GM23338 (cell line): ENCODE data around the gene RDH5. TPM values are rescaled to one million over a fixed set of nuclear protein-coding genes. Genes with fewer than 3 reads are reported as not detected.

ENCODE experiments used
- ATAC-seq: fragments of 200-7000 bp; cut with Tn5 transposase; 3 replicates; pipeline ENCODE4 v1.9.1; 2020
- DNase-seq: peaks from one replicate; pipeline ENCODE4 v3.0.0-alpha.2; 2015; ENCODE audit warnings: low spot score
- H2AFZ ChIP-seq: fragments of 200-600 bp; sonication (generic); 2 replicates; pipeline ENCODE4 v1.8.0; 2016; ENCODE audit warnings: antibody characterized with exemption, mild to moderate bottlenecking, moderate library complexity
- H3F3A ChIP-seq: fragments of 200-600 bp; sonication (generic); replicated peaks from 2 replicates; pipeline ENCODE4 v1.8.0; 2017; ENCODE audit warnings: antibody characterized with exemption, mixed run types, low read depth
- H3K27ac ChIP-seq: fragments of 200-600 bp; sonication (generic); 2 replicates; pipeline ENCODE4 v1.6.1; 2016; ENCODE audit warnings: low read depth
- H3K27me3 ChIP-seq: fragments of 200-600 bp; sonication (generic); 2 replicates; pipeline ENCODE4 v1.8.0; 2016; ENCODE audit warnings: mild to moderate bottlenecking, mixed run types, moderate library complexity; ENCODE audit not compliant: insufficient read depth
- H3K36me3 ChIP-seq: fragments of 200-600 bp; sonication (generic); 2 replicates; pipeline ENCODE4 v1.8.0; 2016; ENCODE audit warnings: mild to moderate bottlenecking; ENCODE audit not compliant: insufficient read depth
- H3K4me1 ChIP-seq: fragments of 200-600 bp; sonication (generic); 2 replicates; pipeline ENCODE4 v1.8.0; 2016; ENCODE audit warnings: mild to moderate bottlenecking, moderate library complexity; ENCODE audit not compliant: insufficient read depth
- H3K4me2 ChIP-seq: fragments of 200-600 bp; sonication (generic); 2 replicates; pipeline ENCODE4 v1.7.1; 2017; ENCODE audit warnings: mixed run types
- H3K4me3 ChIP-seq: fragments of 200-600 bp; sonication (generic); 2 replicates; pipeline ENCODE4 v1.6.1; 2016; ENCODE audit warnings: mixed run types
- H3K79me2 ChIP-seq: fragments of 200-600 bp; sonication (generic); replicated peaks from 2 replicates; pipeline ENCODE4 v1.8.0; 2017; ENCODE audit warnings: mild to moderate bottlenecking; ENCODE audit not compliant: insufficient read depth
- H3K9me2 ChIP-seq: fragments of 200-600 bp; sonication (generic); 2 replicates; pipeline ENCODE4 v1.8.0; 2017; ENCODE audit not compliant: insufficient read depth
- H4K20me1 ChIP-seq: fragments of 200-600 bp; sonication (generic); replicated peaks from 2 replicates; pipeline ENCODE4 v1.8.0; 2017; ENCODE audit warnings: mild to moderate bottlenecking; ENCODE audit not compliant: insufficient read depth
- H3K27ac Mint-ChIP-seq: 2 replicates; pipeline ENCODE4 v1.8.0; 2020; ENCODE audit warnings: inconsistent platforms, mild to moderate bottlenecking, moderate library complexity, mixed read lengths
- H3K27me3 Mint-ChIP-seq: 3 replicates; pipeline ENCODE4 v1.8.0; 2022; ENCODE audit warnings: low read depth, mild to moderate bottlenecking, moderate library complexity, mixed read lengths, inconsistent platforms; ENCODE audit not compliant: insufficient read depth, poor library complexity
- H3K36me3 Mint-ChIP-seq: 3 replicates; pipeline ENCODE4 v1.8.0; 2021; ENCODE audit warnings: low read depth, mild to moderate bottlenecking, inconsistent platforms, moderate library complexity, mixed read lengths
- H3K4me1 Mint-ChIP-seq: 3 replicates; pipeline ENCODE4 v1.8.0; 2020; ENCODE audit warnings: mild to moderate bottlenecking, inconsistent platforms, mixed read lengths
- H3K4me3 Mint-ChIP-seq: 3 replicates; pipeline ENCODE4 v1.8.0; 2021; ENCODE audit warnings: moderate library complexity, mild to moderate bottlenecking, inconsistent platforms, mixed read lengths
- H3K9me3 Mint-ChIP-seq: 3 replicates; pipeline ENCODE4 v1.8.0; 2020; ENCODE audit warnings: moderate library complexity, mild to moderate bottlenecking, inconsistent platforms, mixed read lengths
- CREB1 ChIP-seq: fragments of 250-450 bp; sonication (Bioruptor Pico); IDR thresholded peaks from 2 replicates; pipeline ENCODE4 v1.5.0; 2020; ENCODE audit warnings: low read depth, mild to moderate bottlenecking, moderate library complexity
- CTCF ChIP-seq, 2 experiments: fragments of 200-600 bp in 1 of 2; sonication (generic) in 1 of 2; conservative IDR thresholded peaks; 2 replicates each; pipeline versions ENCODE4 v1.5.1 to v1.6.1; 2016 to 2017; ENCODE audit warnings: antibody characterized with exemption in 2 of 2, low read depth in 2 of 2, mild to moderate bottlenecking in 2 of 2, moderate library complexity in 1 of 2
- ETS1 ChIP-seq: IDR thresholded peaks from 2 replicates; pipeline ENCODE4 v1.6.1; 2016; ENCODE audit warnings: antibody characterized with exemption
- EZH2phosphoT487 ChIP-seq: fragments of 200-600 bp; sonication (generic); IDR thresholded peaks from one replicate; pipeline ENCODE4 v1.8.1; 2018; ENCODE audit warnings: antibody characterized with exemption; ENCODE audit not compliant: unreplicated experiment
- JUNB ChIP-seq: IDR thresholded peaks from one replicate; pipeline ENCODE4 v1.6.1; 2016; ENCODE audit warnings: antibody characterized with exemption; ENCODE audit not compliant: unreplicated experiment
- NANOG ChIP-seq: IDR thresholded peaks from 2 replicates; pipeline ENCODE4 v1.6.1; 2016; ENCODE audit warnings: antibody characterized with exemption, borderline replicate concordance
- POLR2AphosphoS5 ChIP-seq: IDR thresholded peaks from 2 replicates; pipeline ENCODE4 v1.6.1; 2016; ENCODE audit warnings: antibody characterized with exemption, low read depth
- REST ChIP-seq: IDR thresholded peaks from one replicate; pipeline ENCODE4 v1.6.1; 2018; ENCODE audit warnings: antibody characterized with exemption; ENCODE audit not compliant: unreplicated experiment
- STAT1 ChIP-seq: IDR thresholded peaks from one replicate; pipeline ENCODE4 v1.6.1; 2016; ENCODE audit warnings: antibody characterized with exemption; ENCODE audit not compliant: unreplicated experiment
- ZNF114 ChIP-seq: fragments of 250-450 bp; sonication (Bioruptor Pico); IDR thresholded peaks from 2 replicates; pipeline ENCODE4 v1.5.0; 2020; ENCODE audit warnings: mild to moderate bottlenecking, moderate library complexity
- ZNF331 ChIP-seq: fragments of 250-450 bp; sonication (Bioruptor Pico); IDR thresholded peaks from 2 replicates; pipeline ENCODE4 v1.5.0; 2020; ENCODE audit warnings: low read depth, mild to moderate bottlenecking, moderate library complexity
- ZNF462 ChIP-seq: fragments of 250-450 bp; sonication (Bioruptor Pico); IDR thresholded peaks from 2 replicates; pipeline ENCODE4 v1.5.0; 2020; ENCODE audit warnings: mild to moderate bottlenecking, moderate library complexity
- polyA plus RNA-seq: library from polyadenylated mRNA; unstranded; fragments of >200 nt; fragmentation: Nextera tagmentation; extraction: Ambion mirVana; gene quantifications from 2 replicates; pipeline ENCODE4 v1.2.1, GENCODE V29; 2016
- total RNA-seq: library from RNA; depleted of rRNA; stranded (reverse); fragments of >200 nt; shearing (Covaris generic); gene quantifications from 2 replicates; pipeline ENCODE4 v1.2.3, GENCODE V29; 2014

The RDH5 gene
- total and polyA plus RNA-seq, 2 experiments from 2014 or later: 3.9 to 7.5 TPM

- Histone ChIP-seq H3F3A (peaks cover 8% of the 10 kb centered on the region; the same call in 1 of the 2 replicates), H3K27ac (no peak overlapping the region), H3K4me3 (no peak overlapping the region), H3K36me3 (no peaks in the 10 kb centered on the region), H3K27me3 (no peaks in the 10 kb centered on the region), H3K4me1 (peaks cover 25% of the 10 kb centered on the region; the same call in 1 of the 2 replicates), H3K4me2 (no peak overlapping the region), H3K9me2 (no peaks in the 10 kb centered on the region), H4K20me1 (no peaks in the 10 kb centered on the region), H2AFZ (no peak overlapping the region), H3K79me2 (no peaks in the 10 kb centered on the region; the same call in 1 of the 2 replicates)
- Mint-ChIP-seq H3K36me3 (no peaks in the 10 kb centered on the region; the same call in 2 of the 3 replicates), H3K4me3 (no peak overlapping the region), H3K9me3 (no peaks in the 10 kb centered on the region; the same call in 2 of the 3 replicates), H3K27ac (no peak overlapping the region), H3K27me3 (peaks cover 19% of the 10 kb centered on the region), H3K4me1 (peaks cover 33% of the 10 kb centered on the region)
- no peak for DNase-seq
- ATAC-seq: no peak
- no peak for TF ChIP-seq ETS1
- no peak for TF ChIP-seq ZNF462 (CRISPR knock-in tag)
- no peak for TF ChIP-seq ZNF331
- no peak for TF ChIP-seq NANOG
- TF ChIP-seq ZNF114: no peak
- no peak for TF ChIP-seq CTCF (conservative IDR thresholded peaks at IDR 0.05; ENCODE audit: low read depth in 2 of 2)
- no peak for TF ChIP-seq REST
- no peak for TF ChIP-seq EZH2phosphoT487
- no peak for TF ChIP-seq POLR2AphosphoS5
- TF ChIP-seq STAT1: no peak
- no peak for TF ChIP-seq JUNB
- TF ChIP-seq CREB1 (CRISPR knock-in tag): no peak
Observed at GRCh38 chr12:55734595-55734994, 14.4 kb downstream of the RDH5 start.
